Dermis microvascular lymphatic vessel endothelial cell (primary cell): ENCODE measurements around the gene FAM98C. TPM values are rescaled to one million over a fixed set of nuclear protein-coding genes. Genes with fewer than 3 reads are reported as not detected.
"Not testable (repeated sequence)": the region's sequence is repeated elsewhere in the genome, so short reads cannot be mapped to it uniquely, and the experiment has no call there.

ENCODE experiments used
- DNase-seq, 2 donors: peaks; one replicate each; pipeline versions ENCODE4 v3.0.0 to v3.0.0-alpha.2; 2010; ENCODE audit warnings: low read depth in 2 of 2
- total RNA-seq: library from RNA; depleted of rRNA; stranded (reverse); fragments of >200 nt; gene quantifications from 2 replicates; pipeline ENCODE4 v1.2.1, GENCODE V29; 2014

The FAM98C gene
- total RNA-seq, 1 donor from 2014 or later, result 4.6 TPM

GRCh38 chr19:38425810-38426466 is 23.0 kb downstream of the FAM98C start, which contains the start of gene RASGRP4:
RASGRP4 (minus strand) TSS chr19:38426219; CDS start chr19:38426091, 128 bp downstream.
- DNase-seq, result no peak

GRCh38 chr19:38427035-38427677 is 24.3 kb downstream of the FAM98C start:
- not testable (repeated sequence) for DNase-seq

- DNase-seq, result no peak
Measured at GRCh38 chr19:38429055-38429810, 26.3 kb downstream of the FAM98C start.

- DNase-seq, result no peak
Measured at GRCh38 chr19:38429811-38430156, 26.9 kb downstream of the FAM98C start.

- no peak for DNase-seq
Measured at GRCh38 chr19:38430931-38431330, 28.0 kb downstream of the FAM98C start.

GRCh38 chr19:38433268-38433733 is 30.4 kb downstream of the FAM98C start, which contains the start of gene RYR1:
RYR1 (plus strand) TSS chr19:38433691; CDS start chr19:38433830, 139 bp downstream.
- no peak for DNase-seq

- no peak for DNase-seq
Measured at GRCh38 chr19:38434549-38435051, 31.7 kb downstream of the FAM98C start.

GRCh38 chr19:38437295-38437694 is 34.4 kb downstream of the FAM98C start:
- no peak for DNase-seq

- no peak for DNase-seq
Measured at GRCh38 chr19:38437917-38438316, 35.0 kb downstream of the FAM98C start.

- DNase-seq, result no peak
Measured at GRCh38 chr19:38440592-38440991, 37.7 kb downstream of the FAM98C start.

GRCh38 chr19:38441657-38442348 is 38.9 kb downstream of the FAM98C start:
- DNase-seq, result no peak

- DNase-seq, result no peak
Measured at GRCh38 chr19:38442736-38443135, 39.8 kb downstream of the FAM98C start.

GRCh38 chr19:38443458-38443999 is 40.6 kb downstream of the FAM98C start:
- no peak for DNase-seq

GRCh38 chr19:38444026-38444425 is 41.1 kb downstream of the FAM98C start:
- no peak for DNase-seq

GRCh38 chr19:38445362-38445761 is 42.5 kb downstream of the FAM98C start:
- DNase-seq, result no peak

- no peak for DNase-seq
Measured at GRCh38 chr19:38448225-38448624, 45.3 kb downstream of the FAM98C start.

GRCh38 chr19:38449518-38449917 is 46.6 kb downstream of the FAM98C start:
- no peak for DNase-seq

GRCh38 chr19:38451036-38451435 is 48.1 kb downstream of the FAM98C start:
- DNase-seq, result no peak

- DNase-seq, result no peak
Measured at GRCh38 chr19:38451629-38452028, 48.7 kb downstream of the FAM98C start.

- DNase-seq, result no peak
Measured at GRCh38 chr19:38452430-38453366, 49.8 kb downstream of the FAM98C start.
